ENCODE results near the gene PPP3CA. TPM values are rescaled to one million over a fixed set of nuclear protein-coding genes. Genes with fewer than 3 reads are reported as not detected.

Gene PPP3CA
- total and polyA plus RNA-seq, 3 donors from 2014 or later = 19.1 to 44.5 (median 39.1) TPM

DNA sequence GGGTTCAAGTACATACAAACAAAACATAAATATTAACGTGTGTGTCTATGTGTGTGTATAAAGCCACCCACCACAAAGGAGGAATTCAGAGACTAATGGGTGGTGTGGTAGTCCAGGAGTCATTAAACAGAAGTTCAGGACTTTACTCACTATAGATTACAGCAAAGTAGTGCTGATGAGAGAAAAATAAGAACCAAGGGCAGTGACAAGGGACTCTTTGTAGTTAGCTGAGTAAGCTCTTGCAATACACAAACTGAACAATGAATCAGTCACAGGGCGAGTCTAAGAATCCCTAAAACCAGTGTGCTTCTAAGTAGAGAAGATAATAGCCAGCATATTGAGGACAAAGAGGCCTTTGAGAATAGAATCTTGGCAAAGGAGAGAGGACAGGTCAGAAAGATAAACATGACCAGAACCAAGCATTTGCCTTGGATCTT, 232.4 kb downstream of the PPP3CA start:
- no peak for TF ChIP-seq POLR2A (IDR thresholded peaks at IDR 0.05)
- TF ChIP-seq, protein P1, sequence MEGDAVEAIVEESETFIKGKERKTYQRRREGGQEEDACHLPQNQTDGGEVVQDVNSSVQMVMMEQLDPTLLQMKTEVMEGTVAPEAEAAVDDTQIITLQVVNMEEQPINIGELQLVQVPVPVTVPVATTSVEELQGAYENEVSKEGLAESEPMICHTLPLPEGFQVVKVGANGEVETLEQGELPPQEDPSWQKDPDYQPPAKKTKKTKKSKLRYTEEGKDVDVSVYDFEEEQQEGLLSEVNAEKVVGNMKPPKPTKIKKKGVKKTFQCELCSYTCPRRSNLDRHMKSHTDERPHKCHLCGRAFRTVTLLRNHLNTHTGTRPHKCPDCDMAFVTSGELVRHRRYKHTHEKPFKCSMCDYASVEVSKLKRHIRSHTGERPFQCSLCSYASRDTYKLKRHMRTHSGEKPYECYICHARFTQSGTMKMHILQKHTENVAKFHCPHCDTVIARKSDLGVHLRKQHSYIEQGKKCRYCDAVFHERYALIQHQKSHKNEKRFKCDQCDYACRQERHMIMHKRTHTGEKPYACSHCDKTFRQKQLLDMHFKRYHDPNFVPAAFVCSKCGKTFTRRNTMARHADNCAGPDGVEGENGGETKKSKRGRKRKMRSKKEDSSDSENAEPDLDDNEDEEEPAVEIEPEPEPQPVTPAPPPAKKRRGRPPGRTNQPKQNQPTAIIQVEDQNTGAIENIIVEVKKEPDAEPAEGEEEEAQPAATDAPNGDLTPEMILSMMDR (IDR thresholded peaks at IDR 0.05) = no peak
- Histone ChIP-seq H3K9me3 (no peaks in the 10 kb centered on the region), H3K27ac (peak overlapping the region; percentile 71 to 73), H3K27me3 (no peaks in the 10 kb centered on the region), H3K4me3 (no peak overlapping the region), H3K4me1 (peaks cover 18% of the 10 kb centered on the region), H3K36me3 (ENCODE audit: low read depth, missing control alignments) (no peaks in the 10 kb centered on the region)
- peak; percentile 65 for DNase-seq
- 18 to 37% methylated on average over 2 of the region's 2 CpGs for WGBS, 2 donors
- intact Hi-C loops (cut with DNase I; ENCODE audit: low total_unique reads) = no loop called here

DNA sequence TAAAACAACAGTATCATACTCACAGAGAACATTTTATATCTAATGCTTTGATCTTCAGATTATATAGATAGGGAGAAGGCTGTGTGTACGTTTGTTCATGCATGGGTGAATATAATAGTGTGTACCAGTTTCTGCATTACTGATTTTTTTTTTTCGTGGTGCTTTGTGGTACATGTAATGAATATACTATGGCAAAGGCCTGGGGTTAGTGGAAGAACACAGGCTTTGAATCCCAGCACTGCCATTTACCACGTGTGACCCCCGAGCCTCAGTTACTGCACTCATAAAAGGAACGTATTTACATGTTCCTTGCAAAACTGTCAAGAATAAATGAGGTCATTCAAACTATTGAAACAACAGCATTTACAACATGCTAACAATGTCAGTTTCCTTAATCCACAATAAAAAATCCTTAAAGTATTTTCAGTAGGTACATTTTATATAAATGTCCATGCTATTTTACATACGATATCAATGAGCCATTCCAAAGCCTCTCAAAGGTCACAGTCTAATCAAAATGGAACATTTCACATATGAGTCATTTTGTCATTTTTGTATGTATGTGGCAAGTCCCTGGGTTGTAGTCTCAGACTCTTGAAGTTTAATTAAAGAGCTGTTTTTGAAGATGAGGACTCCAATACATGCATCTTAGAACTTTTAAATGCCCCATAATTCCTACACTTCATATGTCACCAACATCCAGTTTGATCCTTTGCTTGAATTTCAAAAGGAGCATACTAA, 242.8 kb downstream of the PPP3CA start:
- intact Hi-C loops (cut with DNase I; ENCODE audit: low total_unique reads) = no loop called here
- Histone ChIP-seq H3K27ac (peak overlapping the region in 1 of 2 donors; percentile 2), H3K4me3 (no peak overlapping the region), H3K9me3 (no peaks in the 10 kb centered on the region), H3K27me3 (no peaks in the 10 kb centered on the region), H3K36me3 (ENCODE audit: low read depth, missing control alignments) (no peaks in the 10 kb centered on the region), H3K4me1 (peaks cover 31% of the 10 kb centered on the region)
- DNase-seq = no peak
- WGBS, 2 donors = 77 to 78% methylated on average over 6 of the region's 6 CpGs
- TF ChIP-seq, protein P1 (IDR thresholded peaks at IDR 0.05) = no peak
- TF ChIP-seq POLR2A (IDR thresholded peaks at IDR 0.05) = no peak

DNA sequence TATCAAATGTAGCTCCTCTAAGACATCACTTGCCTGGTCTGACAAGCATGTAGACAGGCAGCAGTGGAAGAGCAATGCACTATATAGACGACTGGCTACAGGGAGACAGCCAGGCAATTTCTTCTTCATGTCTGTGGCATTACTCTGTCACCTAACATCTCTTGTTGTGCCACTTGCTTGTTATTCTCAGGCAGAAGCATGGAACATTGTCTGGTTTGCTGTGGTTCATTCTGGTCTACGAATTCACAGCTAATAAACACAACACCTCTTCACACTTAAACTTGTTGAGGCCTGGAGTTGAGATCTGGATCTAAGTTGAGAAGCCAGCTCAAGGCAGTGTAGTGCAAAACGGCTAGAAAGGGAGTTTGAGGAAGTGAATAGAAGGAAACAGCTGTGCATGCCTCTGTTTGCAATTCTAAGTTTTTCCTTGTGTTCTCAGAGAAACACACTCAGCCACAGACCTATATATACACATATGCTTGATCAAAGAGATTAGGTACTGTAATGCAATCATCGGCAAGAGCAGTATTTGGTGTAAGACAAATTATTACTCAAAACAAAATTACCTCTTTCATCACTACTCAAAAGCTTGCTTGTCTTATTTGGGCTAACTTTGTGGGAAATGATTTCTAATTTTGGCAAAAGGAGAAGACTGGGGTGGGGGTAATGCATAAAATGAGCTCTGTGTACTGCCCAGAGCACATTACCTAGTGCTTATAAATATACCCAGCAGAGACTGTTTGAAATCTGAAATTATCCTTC, 243.8 kb downstream of the PPP3CA start:
- DNase-seq = no peak
- Histone ChIP-seq H3K9me3 (no peaks in the 10 kb centered on the region), H3K4me1 (peaks cover 31% of the 10 kb centered on the region), H3K27me3 (no peaks in the 10 kb centered on the region), H3K36me3 (ENCODE audit: low read depth, missing control alignments) (no peaks in the 10 kb centered on the region), H3K27ac (peak overlapping the region in 1 of 2 donors; percentile 4), H3K4me3 (no peak overlapping the region)
- TF ChIP-seq, protein P1 (IDR thresholded peaks at IDR 0.05) = no peak
- no peak for TF ChIP-seq POLR2A (IDR thresholded peaks at IDR 0.05)
- WGBS, 2 donors = 32 to 42% methylated on average over 4 of the region's 4 CpGs
- intact Hi-C loops (cut with DNase I; ENCODE audit: low total_unique reads) = no loop called here

DNA sequence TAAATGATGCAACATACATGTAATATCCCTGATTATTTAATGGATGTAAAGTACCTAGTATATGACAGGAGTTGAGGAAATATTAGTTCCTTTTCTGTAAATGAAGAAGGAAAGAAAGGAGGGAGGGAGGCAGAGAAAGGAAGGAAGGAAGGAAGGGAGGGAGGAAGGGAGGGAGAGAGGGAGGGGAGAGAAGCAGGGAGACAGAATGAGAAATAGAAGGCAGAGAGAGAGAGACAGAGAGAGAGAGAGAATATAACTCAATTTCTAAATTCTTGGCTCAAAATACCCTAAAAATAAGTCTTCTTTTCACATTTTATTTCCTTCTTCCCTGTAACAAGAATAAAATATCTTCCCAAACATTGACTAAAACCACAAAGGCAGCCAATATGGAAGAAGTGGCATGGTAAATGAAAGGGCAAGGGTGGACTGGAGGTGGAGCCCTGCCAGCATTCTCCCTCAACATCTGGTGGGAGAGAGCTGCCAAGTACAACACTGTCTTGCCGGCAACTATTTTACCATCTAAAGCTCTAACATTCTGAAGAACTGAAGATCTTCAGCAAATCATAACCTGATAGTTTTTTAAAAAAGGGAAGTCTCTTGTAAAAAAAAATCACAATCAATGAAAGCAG, 245.1 kb downstream of the PPP3CA start:
- no peaks in the 10 kb centered on the region for H3K36me3 ChIP-seq (ENCODE audit: low read depth, missing control alignments)
- intact Hi-C loops (cut with DNase I; ENCODE audit: low total_unique reads) = no loop called here
- H3K9me3 ChIP-seq = no peaks in the 10 kb centered on the region
- WGBS, 2 donors = 38% methylated on average over 1 of the region's 1 CpG
- peak; percentile 69 for DNase-seq
- H3K27me3 ChIP-seq = no peaks in the 10 kb centered on the region
- TF ChIP-seq, protein P1 (IDR thresholded peaks at IDR 0.05) = no peak
- TF ChIP-seq POLR2A (IDR thresholded peaks at IDR 0.05) = no peak
- no peak overlapping the region for H3K4me3 ChIP-seq
- peak overlapping the region; percentile 8 to 48 for H3K27ac ChIP-seq
- peaks cover 31% of the 10 kb centered on the region for H3K4me1 ChIP-seq
